Thyroid gland (tissue), 4 donors: ENCODE measurements around the gene CRACR2B. TPM values are rescaled to one million over a fixed set of nuclear protein-coding genes. Genes with fewer than 3 reads are reported as not detected.
A peak's percentile ranks its signal among the peaks of the same experiment; 100 is the strongest.

Experiments used
- DNase-seq, 2 donors: peaks; one replicate each; pipeline ENCODE4 v3.0.0-alpha.2; 2019
- H3K27ac ChIP-seq, 3 donors: fragments of 200-600 bp; sonication (generic); 1 replicate in 2 of 3; 2 replicates in 1 of 3; pipeline ENCODE4 v1.5.1; 2016 to 2019; ENCODE audit warnings: mild to moderate bottlenecking in 1 of 3, moderate library complexity in 1 of 3
- H3K27me3 ChIP-seq: fragments of 200-600 bp; sonication (generic); one replicate; pipeline ENCODE4 v1.5.1; 2019
- H3K36me3 ChIP-seq, 2 donors: fragments of 200-600 bp; sonication (generic); one replicate each; pipeline ENCODE4 v1.5.1; 2016 to 2019
- H3K4me1 ChIP-seq, 2 donors: fragments of 200-600 bp; sonication (generic); one replicate each; pipeline ENCODE4 v1.5.1; 2017 to 2019
- H3K4me3 ChIP-seq, 3 donors: fragments of 200-600 bp; sonication (generic); replicated peaks in 1 of 3; 1 replicate in 2 of 3; 2 replicates in 1 of 3; pipeline ENCODE4 v1.5.1; 2016; ENCODE audit warnings: mild to moderate bottlenecking in 1 of 3
- H3K9me3 ChIP-seq: fragments of 200-600 bp; sonication (generic); one replicate; pipeline ENCODE4 v1.5.1; 2017
- POLR2A ChIP-seq, 2 donors: fragments of 450-650 bp; IDR thresholded peaks; one replicate each; pipeline ENCODE4 v1.6.1; 2017; ENCODE audit warnings: antibody characterized with exemption in 2 of 2, mild to moderate bottlenecking in 2 of 2, moderate library complexity in 1 of 2
- WGBS, 2 donors: methylation state at CpG; one replicate each; pipeline ENCODE4 v1.1.5; 2017; 5-methylcytosine and 5-hydroxymethylcytosine counted together
- intact Hi-C: fragments of 100-400 bp; cut with DNase I; formaldehyde crosslinking; loops from one replicate; pipeline ENCODE4 v1.15.1; 2023
- total RNA-seq, 4 donors: library from RNA; depleted of rRNA; stranded (reverse); fragments of >200 nt; gene quantifications; one replicate each; pipeline ENCODE4 v1.2.3, GENCODE V29; 2016
- TF ChIP-seq, protein P1 (sequence below), 6 experiments: fragments of 200-600 bp in 3 of 6; fragments of 450-650 bp in 3 of 6; sonication (generic) in 3 of 6; IDR thresholded peaks; one replicate each; pipeline ENCODE4 v1.5.1; 2016 to 2019; ENCODE audit warnings: antibody characterized with exemption in 6 of 6, mild to moderate bottlenecking in 2 of 6, inconsistent platforms in 1 of 6, moderate library complexity in 1 of 6

CRACR2B gene
- total RNA-seq, 4 donors from 2014 or later = 4.1 to 21.2 (median 12.3) TPM

GRCh38 chr11:865462-866430, 38.0 kb downstream of the CRACR2B start:
- Histone ChIP-seq H3K27ac (no peak overlapping the region), H3K4me3 (no peak overlapping the region), H3K9me3 (no peaks in the 10 kb centered on the region), H3K4me1 (no peaks in the 10 kb centered on the region), H3K36me3 (peaks cover 4 to 22% of the 10 kb centered on the region in 2 donors), H3K27me3 (no peaks in the 10 kb centered on the region)
- DNase-seq = no peak
- 89% methylated on average over 21 to 23 of the region's 41 CpGs for WGBS, 2 donors
- TF ChIP-seq, protein P1, sequence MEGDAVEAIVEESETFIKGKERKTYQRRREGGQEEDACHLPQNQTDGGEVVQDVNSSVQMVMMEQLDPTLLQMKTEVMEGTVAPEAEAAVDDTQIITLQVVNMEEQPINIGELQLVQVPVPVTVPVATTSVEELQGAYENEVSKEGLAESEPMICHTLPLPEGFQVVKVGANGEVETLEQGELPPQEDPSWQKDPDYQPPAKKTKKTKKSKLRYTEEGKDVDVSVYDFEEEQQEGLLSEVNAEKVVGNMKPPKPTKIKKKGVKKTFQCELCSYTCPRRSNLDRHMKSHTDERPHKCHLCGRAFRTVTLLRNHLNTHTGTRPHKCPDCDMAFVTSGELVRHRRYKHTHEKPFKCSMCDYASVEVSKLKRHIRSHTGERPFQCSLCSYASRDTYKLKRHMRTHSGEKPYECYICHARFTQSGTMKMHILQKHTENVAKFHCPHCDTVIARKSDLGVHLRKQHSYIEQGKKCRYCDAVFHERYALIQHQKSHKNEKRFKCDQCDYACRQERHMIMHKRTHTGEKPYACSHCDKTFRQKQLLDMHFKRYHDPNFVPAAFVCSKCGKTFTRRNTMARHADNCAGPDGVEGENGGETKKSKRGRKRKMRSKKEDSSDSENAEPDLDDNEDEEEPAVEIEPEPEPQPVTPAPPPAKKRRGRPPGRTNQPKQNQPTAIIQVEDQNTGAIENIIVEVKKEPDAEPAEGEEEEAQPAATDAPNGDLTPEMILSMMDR (IDR thresholded peaks at IDR 0.05) = no peak
- TF ChIP-seq POLR2A (IDR thresholded peaks at IDR 0.05) = no peak
- intact Hi-C loops = no loop called here

DNA sequence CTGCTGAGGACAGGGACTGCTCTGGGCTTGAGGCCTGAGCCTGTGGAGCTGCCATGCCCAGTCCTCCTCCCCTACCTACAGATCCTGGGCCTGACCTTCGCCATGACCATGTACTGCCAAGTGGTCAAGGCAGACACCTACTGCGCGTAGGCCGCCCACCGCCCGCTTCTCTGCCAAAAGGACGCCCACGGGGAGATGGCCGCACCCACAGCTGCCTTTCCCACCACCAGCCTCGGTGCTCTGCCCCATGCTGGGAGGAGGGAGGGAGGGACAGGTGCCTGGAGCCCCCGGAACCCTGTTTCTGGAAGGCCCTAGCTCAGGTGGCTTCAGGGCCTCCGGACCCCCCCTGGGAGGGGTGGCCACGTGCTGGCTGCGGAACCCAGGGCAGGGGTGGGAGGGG, 38.8 kb downstream of the CRACR2B start:
- no peaks in the 10 kb centered on the region for H3K27me3 ChIP-seq
- H3K27ac ChIP-seq = no peak overlapping the region
- no peak for TF ChIP-seq POLR2A (IDR thresholded peaks at IDR 0.05)
- TF ChIP-seq, protein P1 (IDR thresholded peaks at IDR 0.05) = no peak
- no peak for DNase-seq
- H3K9me3 ChIP-seq = no peaks in the 10 kb centered on the region
- 94% methylated on average over 13 of the region's 14 CpGs; no CpG with 5 or more reads in 1 of the 2 donors for WGBS, 2 donors
- H3K4me1 ChIP-seq = no peaks in the 10 kb centered on the region
- H3K36me3 ChIP-seq = peaks cover 4 to 22% of the 10 kb centered on the region in 2 donors
- intact Hi-C loops = no loop called here
- H3K4me3 ChIP-seq = no peak overlapping the region

DNA sequence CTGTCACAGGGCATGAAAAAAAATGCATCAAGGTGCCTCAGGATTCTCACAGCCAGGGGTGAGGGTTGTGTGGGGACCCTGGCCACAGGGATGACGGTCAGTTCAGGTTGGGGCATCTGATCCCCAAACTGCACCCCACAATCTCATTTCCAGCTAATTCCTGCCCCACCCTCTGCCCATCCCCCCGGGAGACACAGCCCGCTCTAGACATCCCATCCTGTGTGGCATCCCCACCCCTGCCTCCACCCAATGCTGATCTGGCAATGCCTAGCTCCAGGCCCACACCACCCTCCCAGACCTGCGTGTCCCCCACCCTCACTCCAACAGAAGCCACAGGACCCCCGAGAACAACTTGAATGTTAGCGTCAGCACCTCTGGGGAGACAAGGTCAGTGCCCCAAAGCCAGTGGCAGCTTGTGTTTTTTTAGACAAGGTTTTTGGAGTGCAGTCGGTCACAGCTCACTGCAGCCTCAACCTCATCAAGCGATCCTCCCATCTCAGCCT, 40.2 kb downstream of the CRACR2B start:
- no peak for DNase-seq

GRCh38 chr11:868394-868793, 40.7 kb downstream of the CRACR2B start:
- no peak overlapping the region for H3K4me3 ChIP-seq
- H3K27me3 ChIP-seq = no peaks in the 10 kb centered on the region
- no peaks in the 10 kb centered on the region for H3K9me3 ChIP-seq
- H3K4me1 ChIP-seq = no peaks in the 10 kb centered on the region
- TF ChIP-seq POLR2A (IDR thresholded peaks at IDR 0.05) = no peak
- TF ChIP-seq, protein P1 (IDR thresholded peaks at IDR 0.05) = no peak
- H3K36me3 ChIP-seq = peaks cover 4 to 17% of the 10 kb centered on the region in 2 donors
- intact Hi-C loops = no loop called here
- DNase-seq = peak in 1 of 2 donors; percentile 24
- H3K27ac ChIP-seq = no peak overlapping the region
- WGBS, 2 donors = 84 to 89% methylated on average over 12 to 17 of the region's 17 CpGs

More for the DNA sequence above, 40.2 kb downstream of the CRACR2B start:
- no peak overlapping the region for H3K4me3 ChIP-seq
- H3K36me3 ChIP-seq = peaks cover 4 to 17% of the 10 kb centered on the region in 2 donors
- no peaks in the 10 kb centered on the region for H3K27me3 ChIP-seq
- 89 to 91% methylated on average over 8 of the region's 8 CpGs for WGBS, 2 donors
- H3K4me1 ChIP-seq = no peaks in the 10 kb centered on the region
- TF ChIP-seq POLR2A (IDR thresholded peaks at IDR 0.05) = no peak
- TF ChIP-seq, protein P1 (IDR thresholded peaks at IDR 0.05) = no peak
- H3K27ac ChIP-seq = no peak overlapping the region
- H3K9me3 ChIP-seq = no peaks in the 10 kb centered on the region
- intact Hi-C loops = no loop called here

DNA sequence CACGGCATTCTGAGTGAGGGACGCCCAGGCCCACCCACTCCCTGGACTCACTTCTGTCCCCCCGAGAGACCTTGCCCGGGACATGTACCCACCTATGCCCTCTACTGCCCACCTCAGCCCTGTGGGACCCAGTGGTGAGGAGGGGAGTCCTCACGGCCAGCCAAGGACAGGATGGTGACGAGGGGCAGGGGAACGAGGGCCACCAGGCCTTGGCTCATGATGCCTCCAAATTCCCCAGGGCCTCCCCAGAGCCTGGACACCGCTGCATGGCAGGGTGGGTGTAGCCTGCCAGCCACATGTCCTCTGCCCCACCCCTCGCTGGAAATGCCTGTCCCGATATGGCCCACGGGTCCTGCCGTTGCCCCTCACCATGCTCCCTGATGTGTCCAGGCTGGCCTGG, 41.1 kb downstream of the CRACR2B start:
- no peaks in the 10 kb centered on the region for H3K4me1 ChIP-seq
- no peak overlapping the region for H3K27ac ChIP-seq
- H3K4me3 ChIP-seq = no peak overlapping the region
- TF ChIP-seq, protein P1 (IDR thresholded peaks at IDR 0.05) = no peak
- TF ChIP-seq POLR2A (IDR thresholded peaks at IDR 0.05) = no peak
- H3K27me3 ChIP-seq = no peaks in the 10 kb centered on the region
- 89 to 94% methylated on average over 5 to 12 of the region's 12 CpGs for WGBS, 2 donors
- no peak for DNase-seq
- intact Hi-C loops = no loop called here
- H3K36me3 ChIP-seq = peaks cover 4 to 15% of the 10 kb centered on the region in 2 donors
- no peaks in the 10 kb centered on the region for H3K9me3 ChIP-seq
